Measurements from ENCODE around the gene GALNT10. TPM values are rescaled to one million over a fixed set of nuclear protein-coding genes. Genes with fewer than 3 reads are reported as not detected.

Gene GALNT10
- total and polyA plus RNA-seq, 2 of the 8 experiments (the other 6 are each of a cell fraction or from before 2014, with no cell fraction given): 4.6 to 15.5 TPM

DNA sequence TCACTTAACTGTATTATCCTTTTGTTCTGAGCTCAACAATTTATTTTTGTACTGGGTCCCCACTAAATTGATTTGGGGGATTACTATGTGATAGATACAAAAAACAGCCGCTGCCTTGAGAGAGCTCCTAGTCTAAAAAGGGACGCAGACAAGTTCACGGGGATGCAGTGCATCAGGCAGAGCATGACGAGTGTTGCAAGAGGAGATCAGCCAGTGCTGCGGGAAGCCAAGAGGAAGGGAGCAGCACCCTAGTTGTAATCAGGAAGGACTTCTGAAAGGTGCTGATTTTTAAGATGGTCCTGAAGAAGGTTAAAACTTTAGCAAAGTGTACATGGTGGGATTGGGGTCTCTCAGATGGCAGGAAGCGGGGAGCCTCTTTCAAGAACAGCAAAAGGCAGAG, 15.8 kb downstream of the GALNT10 start:
- Histone ChIP-seq H3K4me1 (replicated peaks in 1 of 4; ENCODE audit: control insufficient read depth in 3 of 4, insufficient read depth in 4 of 4, low read length in 3 of 4) (peaks cover 0 to 9% (median 7%) of the 10 kb centered on the region in 4 experiments; a peak in 4 of 7 replicates), H3K14ac (ENCODE audit: insufficient read length) (no peak overlapping the region), H3K9ac (replicated peaks in 1 of 4; ENCODE audit: extremely low read depth in 1 of 4, low read depth in 3 of 4, low read length in 3 of 4) (no peak overlapping the region), H3K56ac (replicated peaks; ENCODE audit: insufficient read length, low read depth, low read length) (no peak overlapping the region), H4K8ac (ENCODE audit: extremely low read depth, insufficient read depth, low read length) (no peak overlapping the region), H4K20me1 (replicated peaks in 1 of 2; ENCODE audit: control insufficient read depth in 1 of 2, insufficient read depth in 2 of 2, low read length in 2 of 2) (peaks cover 0 to 2% of the 10 kb centered on the region in 2 experiments), H3K23ac (ENCODE audit: insufficient read length) (no peak overlapping the region), H3K18ac (ENCODE audit: extremely low read depth, low read length) (no peak overlapping the region), H4K91ac (replicated peaks; ENCODE audit: insufficient read length, low read length) (no peak overlapping the region), H4K5ac (ENCODE audit: insufficient read length, low read depth, low read length) (no peak overlapping the region), H3K23me2 (ENCODE audit: low read depth, low read length) (no peaks in the 10 kb centered on the region), H3K9me3 (ENCODE audit: insufficient read depth in 2 of 2, low read depth in 1 of 2, low read length in 1 of 2) (no peaks in the 10 kb centered on the region), H2BK20ac (ENCODE audit: low read length) (no peak overlapping the region), H3K4ac (replicated peaks; ENCODE audit: insufficient read length, low read depth, low read length) (no peak overlapping the region), H3K27me3 (replicated peaks in 1 of 4; ENCODE audit: control insufficient read depth in 3 of 4, extremely low read depth in 1 of 4, insufficient read depth in 3 of 4, low read length in 3 of 4) (0 out of 7 replicates have a peak, but pooled peaks cover 0 to 5% (median 0%) of the 10 kb centered on the region in 4 experiments), H2BK120ac (replicated peaks; ENCODE audit: low read depth, low read length) (no peak overlapping the region), H2AFZ (ENCODE audit: low read length) (no peak overlapping the region), H3K79me1 (ENCODE audit: low read depth, low read length) (no peaks in the 10 kb centered on the region), H3K27ac (ENCODE audit: low read depth, low read length) (no peak overlapping the region), H3K79me2 (ENCODE audit: control insufficient read depth in 1 of 2, insufficient read depth in 2 of 2, low read length in 2 of 2) (no peaks in the 10 kb centered on the region), H3K36me3 (ENCODE audit: control insufficient read depth in 2 of 4, insufficient read depth in 4 of 4, low read length in 3 of 4) (no peaks in the 10 kb centered on the region), H3K4me2 (ENCODE audit: insufficient read depth in 1 of 2, low read depth in 2 of 2, low read length in 2 of 2) (no peak overlapping the region), H2BK5ac (ENCODE audit: low read depth, low read length) (no peak overlapping the region), H3K4me3 (ENCODE audit: extremely low read depth in 1 of 4, insufficient read depth in 2 of 4, low read depth in 3 of 4, low read length in 4 of 4) (no peak overlapping the region), H2BK12ac (ENCODE audit: low read depth, low read length) (no peak overlapping the region), H2BK15ac (ENCODE audit: low read length) (no peak overlapping the region), H2AK5ac (ENCODE audit: low read depth, low read length) (no peak overlapping the region)
- FAIRE-seq (no peak), DNase-seq (ENCODE audit: low read depth in 1 of 2, low spot score in 2 of 2) (no peak)
- POLR2A ChIA-PET (ENCODE audit: partially characterized antibody): interaction anchor here (3.1 kb wide), 1 partner anchor 8 kb away, joined by 9 read pairs; no protein-coding TSS in a partner anchor
- WGBS, 2 experiments (ENCODE audit: extremely low coverage in 1 of 2, insufficient coverage in 1 of 2, insufficient read length in 1 of 2, insufficient replicate concordance in 2 of 2, low coverage in 1 of 2, low lambda C conversion rate in 2 of 2, missing lambda C conversion rate in 1 of 2): 84% methylated on average over 6 of the region's 6 CpGs; no CpG with 5 or more reads in 1 of the 2 experiments
- CTCF ChIA-PET (ENCODE audit: partially characterized antibody): interaction anchor here (1.3 to 3.5 kb wide), 6 partner anchors 8 to 199 kb away, joined by 3 to 25 read pairs (median 6); no protein-coding TSS in a partner anchor
- TF ChIP-seq GABPA (IDR thresholded peaks at IDR 0.05; ENCODE audit: borderline replicate concordance, insufficient read depth, low read length) (no peak), EZH2 (IDR thresholded peaks at IDR 0.05; ENCODE audit: low read depth, low read length, severe bottlenecking) (no peak), TAF7 (optimal IDR thresholded peaks at IDR 0.05; ENCODE audit: borderline replicate concordance, low read depth, low read length) (no peak), EP300 (IDR thresholded peaks at IDR 0.05; ENCODE audit: borderline replicate concordance in 1 of 2, low read depth in 2 of 2, low read length in 2 of 2) (no peak), RBBP5 (IDR thresholded peaks at IDR 0.05; ENCODE audit: borderline replicate concordance, low read depth, low read length) (no peak), SIN3A (conservative IDR thresholded peaks at IDR 0.05 in 1 of 2, IDR thresholded peaks at IDR 0.05 in 1 of 2; ENCODE audit: low read depth in 1 of 2, low read length in 2 of 2) (no peak)
- TF ChIP-seq, protein P1, sequence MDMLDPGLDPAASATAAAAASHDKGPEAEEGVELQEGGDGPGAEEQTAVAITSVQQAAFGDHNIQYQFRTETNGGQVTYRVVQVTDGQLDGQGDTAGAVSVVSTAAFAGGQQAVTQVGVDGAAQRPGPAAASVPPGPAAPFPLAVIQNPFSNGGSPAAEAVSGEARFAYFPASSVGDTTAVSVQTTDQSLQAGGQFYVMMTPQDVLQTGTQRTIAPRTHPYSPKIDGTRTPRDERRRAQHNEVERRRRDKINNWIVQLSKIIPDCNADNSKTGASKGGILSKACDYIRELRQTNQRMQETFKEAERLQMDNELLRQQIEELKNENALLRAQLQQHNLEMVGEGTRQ (IDR thresholded peaks at IDR 0.05; ENCODE audit: low read length): no peak
- TF ChIP-seq, protein P2, sequence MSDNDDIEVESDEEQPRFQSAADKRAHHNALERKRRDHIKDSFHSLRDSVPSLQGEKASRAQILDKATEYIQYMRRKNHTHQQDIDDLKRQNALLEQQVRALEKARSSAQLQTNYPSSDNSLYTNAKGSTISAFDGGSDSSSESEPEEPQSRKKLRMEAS (IDR thresholded peaks at IDR 0.05): no peak
- TF ChIP-seq, protein P3, sequence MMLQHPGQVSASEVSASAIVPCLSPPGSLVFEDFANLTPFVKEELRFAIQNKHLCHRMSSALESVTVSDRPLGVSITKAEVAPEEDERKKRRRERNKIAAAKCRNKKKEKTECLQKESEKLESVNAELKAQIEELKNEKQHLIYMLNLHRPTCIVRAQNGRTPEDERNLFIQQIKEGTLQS (IDR thresholded peaks at IDR 0.05; ENCODE audit: insufficient read depth, low read depth, low read length): no peak
